ENCODE data around the gene AFAP1. TPM values are rescaled to one million over a fixed set of nuclear protein-coding genes. Genes with fewer than 3 reads are reported as not detected.

Gene AFAP1
- total RNA-seq, 1 experiment from 2014 or later: 11.3 TPM

GRCh38 chr4:7867191-7867590 lies 72.5 kb downstream of the AFAP1 start:
- no peaks in the 10 kb centered on the region for H3K27me3 ChIP-seq (ENCODE audit: control insufficient read depth, insufficient read depth, low read length)
- H3K36me3 ChIP-seq (replicated peaks; ENCODE audit: control insufficient read depth, insufficient read depth, low read length): peaks cover 2% of the 10 kb centered on the region
- no peak overlapping the region for H3K4me3 ChIP-seq (ENCODE audit: insufficient read depth, low read depth, low read length)
- no peak for DNase-seq

- Histone ChIP-seq H3K27me3 (ENCODE audit: control insufficient read depth, insufficient read depth, low read length) (no peaks in the 10 kb centered on the region), H3K4me3 (ENCODE audit: insufficient read depth, low read depth, low read length) (no peak overlapping the region), H3K36me3 (replicated peaks; ENCODE audit: control insufficient read depth, insufficient read depth, low read length) (no peaks in the 10 kb centered on the region; the same call in none of the 2 replicates)
- no peak for DNase-seq
Measured at GRCh38 chr4:7865533-7865932, 74.1 kb downstream of the AFAP1 start.

DNA sequence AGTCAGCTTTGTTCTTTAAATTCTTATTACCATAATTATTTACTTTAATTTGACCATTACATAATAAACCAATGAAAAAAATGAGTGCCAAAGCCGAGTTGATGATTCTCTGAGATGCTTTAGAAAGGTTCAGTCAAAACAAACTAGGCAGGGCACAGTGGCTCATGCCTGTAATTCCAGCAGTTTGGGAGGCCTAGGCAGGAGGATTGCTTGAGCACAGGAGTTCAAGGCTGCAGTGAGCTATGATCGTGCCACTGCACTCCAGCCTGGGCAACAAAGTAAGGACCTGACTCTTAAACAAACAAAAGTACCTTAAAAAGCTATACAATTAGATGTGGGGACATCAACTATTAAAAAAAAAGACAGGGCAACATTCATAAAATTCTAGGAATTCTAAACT lies 75.0 kb downstream of the AFAP1 start:
- no peak overlapping the region for H3K4me3 ChIP-seq (ENCODE audit: insufficient read depth, low read depth, low read length)
- H3K27me3 ChIP-seq (ENCODE audit: control insufficient read depth, insufficient read depth, low read length): no peaks in the 10 kb centered on the region
- DNase-seq: no peak
- H3K36me3 ChIP-seq (replicated peaks; ENCODE audit: control insufficient read depth, insufficient read depth, low read length): no peaks in the 10 kb centered on the region; the same call in none of the 2 replicates

- no peaks in the 10 kb centered on the region for H3K27me3 ChIP-seq (ENCODE audit: control insufficient read depth, insufficient read depth, low read length)
- H3K36me3 ChIP-seq (replicated peaks; ENCODE audit: control insufficient read depth, insufficient read depth, low read length): no peaks in the 10 kb centered on the region; the same call in none of the 2 replicates
- no peak for DNase-seq
- H3K4me3 ChIP-seq (ENCODE audit: insufficient read depth, low read depth, low read length): no peak overlapping the region
Measured at GRCh38 chr4:7863911-7864681, 75.6 kb downstream of the AFAP1 start.

- DNase-seq: no peak
- H3K4me3 ChIP-seq (ENCODE audit: insufficient read depth, low read depth, low read length): no peak overlapping the region
- no peaks in the 10 kb centered on the region; the same call in none of the 2 replicates for H3K36me3 ChIP-seq (replicated peaks; ENCODE audit: control insufficient read depth, insufficient read depth, low read length)
Measured at GRCh38 chr4:7862561-7863192, 77.0 kb downstream of the AFAP1 start.

DNA sequence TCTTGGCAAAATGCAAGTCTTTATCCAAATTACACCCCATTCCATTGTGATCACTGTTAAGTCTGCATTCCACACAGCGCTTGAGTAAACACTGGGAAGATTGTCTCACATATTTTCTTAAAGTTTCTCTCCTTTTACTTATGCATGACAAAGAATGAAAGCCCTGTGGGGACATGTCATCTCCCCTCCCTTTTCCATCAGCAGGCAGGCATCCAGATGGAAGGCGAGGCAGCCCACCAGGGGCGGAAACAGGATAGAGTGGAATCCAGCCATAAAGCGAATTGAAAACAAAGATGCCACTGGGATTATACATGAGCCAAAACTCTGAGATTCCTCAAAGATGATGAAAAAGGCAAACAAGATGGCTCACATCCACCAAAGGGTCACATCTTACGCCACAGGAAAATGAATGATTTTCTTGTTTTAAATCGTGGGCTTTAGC lies 78.2 kb downstream of the AFAP1 start:
- DNase-seq: peak; percentile 69
- no peaks in the 10 kb centered on the region for H3K27me3 ChIP-seq (ENCODE audit: control insufficient read depth, insufficient read depth, low read length)
- no peaks in the 10 kb centered on the region; the same call in 1 of the 2 replicates for H3K36me3 ChIP-seq (replicated peaks; ENCODE audit: control insufficient read depth, insufficient read depth, low read length)
- no peak overlapping the region for H3K4me3 ChIP-seq (ENCODE audit: insufficient read depth, low read depth, low read length)

More at GRCh38 chr4:7862561-7863192, 77.0 kb downstream of the AFAP1 start:
- H3K27me3 ChIP-seq (ENCODE audit: control insufficient read depth, insufficient read depth, low read length): no peaks in the 10 kb centered on the region

GRCh38 chr4:7860600-7861163 lies 79.0 kb downstream of the AFAP1 start:
- DNase-seq: peak; percentile 50
- H3K36me3 ChIP-seq (replicated peaks; ENCODE audit: control insufficient read depth, insufficient read depth, low read length): no peaks in the 10 kb centered on the region
- H3K27me3 ChIP-seq (ENCODE audit: control insufficient read depth, insufficient read depth, low read length): no peaks in the 10 kb centered on the region
- no peak overlapping the region for H3K4me3 ChIP-seq (ENCODE audit: insufficient read depth, low read depth, low read length)

GRCh38 chr4:7859326-7859725 lies 80.3 kb downstream of the AFAP1 start:
- no peak for DNase-seq
- no peaks in the 10 kb centered on the region for H3K27me3 ChIP-seq (ENCODE audit: control insufficient read depth, insufficient read depth, low read length)
- no peak overlapping the region for H3K4me3 ChIP-seq (ENCODE audit: insufficient read depth, low read depth, low read length)
- H3K36me3 ChIP-seq (replicated peaks; ENCODE audit: control insufficient read depth, insufficient read depth, low read length): no peaks in the 10 kb centered on the region; the same call in 1 of the 2 replicates

DNA sequence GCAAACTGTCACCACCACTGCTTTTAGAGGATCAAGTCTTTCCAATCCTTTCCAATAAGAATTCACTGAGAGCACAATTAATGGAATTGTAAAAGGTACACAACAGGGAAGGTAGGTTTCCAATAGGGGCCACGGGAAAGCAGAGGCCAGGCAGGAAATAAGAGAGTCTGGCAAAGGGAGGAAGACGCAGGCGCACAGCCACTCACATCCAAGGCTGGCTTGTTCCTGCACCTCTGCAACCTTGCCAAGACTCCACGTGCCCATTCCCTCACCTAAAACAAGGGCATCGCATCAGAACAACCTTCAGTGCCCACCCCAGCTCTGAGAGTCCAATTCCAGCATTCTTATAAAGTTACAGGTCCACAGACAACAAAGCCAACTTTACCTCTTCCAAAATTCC lies 81.2 kb downstream of the AFAP1 start:
- DNase-seq: no peak
- no peaks in the 10 kb centered on the region; the same call in 1 of the 2 replicates for H3K36me3 ChIP-seq (replicated peaks; ENCODE audit: control insufficient read depth, insufficient read depth, low read length)
- H3K27me3 ChIP-seq (ENCODE audit: control insufficient read depth, insufficient read depth, low read length): no peaks in the 10 kb centered on the region
- no peak overlapping the region for H3K4me3 ChIP-seq (ENCODE audit: insufficient read depth, low read depth, low read length)

DNA sequence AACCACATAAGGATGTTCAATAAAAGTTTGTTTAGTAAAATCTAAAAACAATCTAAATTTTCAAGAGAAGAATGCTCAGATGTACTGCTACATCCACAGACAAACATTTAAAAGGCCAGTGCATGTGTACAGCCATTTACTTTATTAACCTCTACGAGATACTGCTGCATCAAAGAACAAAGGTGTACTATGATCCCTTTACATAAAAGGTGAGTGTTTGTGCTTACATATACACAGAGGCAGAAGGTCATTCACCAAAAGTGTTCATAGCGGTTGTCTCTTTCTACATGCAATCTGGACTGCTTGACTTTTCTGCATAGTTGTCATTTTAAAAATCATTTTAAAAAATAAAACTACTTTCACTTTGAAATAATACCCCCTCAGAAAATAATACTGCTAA lies 81.7 kb downstream of the AFAP1 start:
- DNase-seq: no peak

DNA sequence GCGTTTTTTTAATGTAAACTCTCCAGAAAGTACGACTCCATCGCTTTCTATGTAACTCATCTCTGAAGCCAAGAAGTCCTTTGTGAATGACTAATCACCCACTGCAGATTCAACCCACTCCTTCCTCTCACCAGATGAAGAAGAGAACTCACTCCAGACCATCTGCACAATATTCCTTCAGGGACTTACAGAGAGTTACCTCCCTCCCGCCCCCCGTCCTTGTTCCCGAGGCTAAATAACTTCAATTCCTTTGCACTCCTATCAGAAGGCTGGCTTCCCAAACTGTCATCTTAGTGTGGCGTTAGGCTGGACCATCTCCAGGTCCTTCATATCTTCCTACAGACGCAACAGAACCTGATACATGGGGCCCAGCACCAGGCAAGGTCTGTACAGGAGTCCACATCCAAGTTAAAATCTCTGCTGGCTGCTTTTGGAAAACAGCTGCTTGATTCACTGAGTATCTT lies 82.4 kb downstream of the AFAP1 start:
- DNase-seq: no peak
- Histone ChIP-seq H3K36me3 (replicated peaks; ENCODE audit: control insufficient read depth, insufficient read depth, low read length) (no peaks in the 10 kb centered on the region; the same call in 1 of the 2 replicates), H3K27me3 (ENCODE audit: control insufficient read depth, insufficient read depth, low read length) (no peaks in the 10 kb centered on the region), H3K4me3 (ENCODE audit: insufficient read depth, low read depth, low read length) (no peak overlapping the region)

More for the DNA sequence above, 81.7 kb downstream of the AFAP1 start:
- Histone ChIP-seq H3K36me3 (replicated peaks; ENCODE audit: control insufficient read depth, insufficient read depth, low read length) (no peaks in the 10 kb centered on the region; the same call in 1 of the 2 replicates), H3K4me3 (ENCODE audit: insufficient read depth, low read depth, low read length) (no peak overlapping the region), H3K27me3 (ENCODE audit: control insufficient read depth, insufficient read depth, low read length) (no peaks in the 10 kb centered on the region)

DNA sequence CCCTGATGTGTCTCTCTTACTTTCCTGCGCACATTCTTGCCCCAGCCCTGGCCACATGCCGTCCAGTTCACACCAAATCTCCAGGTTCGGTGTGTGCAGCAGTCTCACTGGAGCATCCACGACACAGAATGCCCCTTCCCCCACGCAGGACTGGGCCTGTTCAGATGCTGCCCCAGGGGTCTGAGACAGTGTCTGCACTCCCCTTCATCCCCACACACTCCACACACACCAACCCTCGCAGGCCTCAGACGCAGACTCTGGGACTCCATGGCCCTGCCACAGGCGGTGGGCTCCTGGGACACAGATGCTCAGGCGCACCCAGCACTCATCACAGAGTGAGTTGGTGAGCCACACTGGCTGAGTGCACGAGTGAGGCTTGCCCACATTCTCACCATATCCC lies 83.9 kb downstream of the AFAP1 start:
- Histone ChIP-seq H3K36me3 (replicated peaks; ENCODE audit: control insufficient read depth, insufficient read depth, low read length) (no peaks in the 10 kb centered on the region; the same call in 1 of the 2 replicates), H3K27me3 (ENCODE audit: control insufficient read depth, insufficient read depth, low read length) (no peaks in the 10 kb centered on the region), H3K4me3 (ENCODE audit: insufficient read depth, low read depth, low read length) (no peak overlapping the region)
- DNase-seq: no peak

DNA sequence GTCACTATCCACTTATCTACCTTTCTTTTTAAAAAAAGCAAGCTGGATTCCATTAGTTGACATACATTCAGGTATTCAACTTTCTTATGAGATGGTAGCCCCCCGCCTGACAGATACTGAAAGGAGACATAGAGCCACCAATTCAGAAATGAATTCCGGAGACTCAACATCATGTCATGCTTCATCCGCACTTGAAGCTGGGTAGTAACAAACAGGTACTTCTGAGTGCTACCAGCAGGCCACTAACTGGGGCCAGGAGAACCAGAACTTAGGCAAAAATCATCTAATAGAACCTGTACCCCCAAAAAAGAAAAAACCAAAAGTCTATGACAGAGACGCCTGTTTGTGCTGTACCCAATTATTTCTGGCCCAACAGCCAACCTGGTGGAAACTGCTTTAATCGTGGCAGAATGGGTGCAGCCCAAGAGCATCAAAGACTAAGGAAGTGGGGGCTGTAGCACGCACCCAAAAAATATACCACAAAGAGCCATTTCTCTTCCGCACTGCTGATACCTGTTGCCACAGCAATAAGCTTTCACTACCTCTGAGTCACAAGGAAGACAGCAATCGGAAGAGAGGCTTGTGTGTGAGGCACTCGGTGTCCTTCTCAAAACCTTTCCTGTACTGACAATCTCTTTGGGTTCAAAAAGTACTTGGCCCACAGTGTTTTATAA lies 84.8 kb downstream of the AFAP1 start:
- H3K27me3 ChIP-seq (ENCODE audit: control insufficient read depth, insufficient read depth, low read length): no peaks in the 10 kb centered on the region
- no peaks in the 10 kb centered on the region; the same call in 1 of the 2 replicates for H3K36me3 ChIP-seq (replicated peaks; ENCODE audit: control insufficient read depth, insufficient read depth, low read length)
- DNase-seq: no peak
- no peak overlapping the region for H3K4me3 ChIP-seq (ENCODE audit: insufficient read depth, low read depth, low read length)

DNA sequence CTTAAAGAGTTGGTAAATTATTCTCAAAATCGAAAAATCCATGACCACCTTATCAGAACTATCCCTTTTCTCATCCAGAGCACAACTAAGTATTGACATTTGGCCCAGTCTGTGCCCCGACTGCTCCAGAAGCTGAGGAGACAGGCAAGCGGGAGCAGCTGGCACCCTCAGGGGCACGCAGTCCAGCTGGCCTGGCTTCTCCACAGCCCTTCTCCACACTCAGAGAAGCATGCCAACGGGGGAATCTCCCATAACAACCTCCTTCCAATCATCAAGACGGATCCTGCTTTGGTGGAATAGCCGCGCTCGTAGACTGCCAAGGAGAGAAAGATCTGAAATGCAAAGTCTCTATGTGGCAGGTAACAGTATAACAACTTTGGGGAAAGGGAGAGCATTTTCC lies 85.4 kb downstream of the AFAP1 start:
- Histone ChIP-seq H3K4me3 (ENCODE audit: insufficient read depth, low read depth, low read length) (no peak overlapping the region), H3K27me3 (ENCODE audit: control insufficient read depth, insufficient read depth, low read length) (no peaks in the 10 kb centered on the region), H3K36me3 (replicated peaks; ENCODE audit: control insufficient read depth, insufficient read depth, low read length) (no peaks in the 10 kb centered on the region; the same call in 1 of the 2 replicates)
- no peak for DNase-seq
